Thoracic aorta (tissue), 2 donors: ENCODE data around the gene DIP2C. TPM values are rescaled to one million over a fixed set of nuclear protein-coding genes. Genes with fewer than 3 reads are reported as not detected.

Source experiments
- ATAC-seq: fragments of 150-250 bp; one replicate; pipeline ENCODE4 v1.8.0; 2017; ENCODE audit warnings: low read depth; ENCODE audit not compliant: insufficient number of reproducible peaks, low FRiP score
- DNase-seq: peaks from one replicate; pipeline ENCODE4 v3.0.0-alpha.2; 2020; ENCODE audit warnings: low spot score
- H3K27ac ChIP-seq, 2 donors: fragments of 200-600 bp; sonication (generic); 1 replicate in 1 of 2; 2 replicates in 1 of 2; pipeline ENCODE4 v1.5.1; 2016; ENCODE audit warnings: mild to moderate bottlenecking in 2 of 2, moderate library complexity in 2 of 2
- H3K27me3 ChIP-seq: fragments of 200-600 bp; sonication (generic); replicated peaks from 2 replicates; pipeline ENCODE4 v1.6.0; 2016; ENCODE audit warnings: mild to moderate bottlenecking; ENCODE audit not compliant: insufficient read depth
- H3K36me3 ChIP-seq: fragments of 200-600 bp; sonication (generic); one replicate; pipeline ENCODE4 v1.5.1; 2016
- H3K4me1 ChIP-seq, 2 donors: fragments of 200-600 bp; sonication (generic); 1 replicate in 1 of 2; 2 replicates in 1 of 2; pipeline versions ENCODE4 v1.5.1 to v1.6.0; 2016; ENCODE audit warnings: low read depth in 2 of 2, mild to moderate bottlenecking in 1 of 2; ENCODE audit not compliant: control insufficient read depth in 1 of 2
- H3K4me3 ChIP-seq: fragments of 200-600 bp; sonication (generic); 2 replicates; pipeline ENCODE4 v1.5.1; 2016; ENCODE audit warnings: mild to moderate bottlenecking
- H3K9me3 ChIP-seq: fragments of 200-600 bp; sonication (generic); 2 replicates; pipeline ENCODE4 v1.5.1; 2016
- CTCF ChIP-seq: fragments of 200-600 bp; sonication (generic); IDR thresholded peaks from one replicate; pipeline ENCODE4 v1.5.1; 2019; ENCODE audit warnings: antibody characterized with exemption
- total RNA-seq, 2 donors: library from RNA; depleted of rRNA; stranded (reverse); fragments of >200 nt; gene quantifications; one replicate each; pipeline versions ENCODE4 v1.1.0 to v1.2.3, GENCODE V29; 2016

DIP2C gene
- total RNA-seq, 2 donors from 2014 or later: 36.8 to 44.0 TPM

GRCh38 chr10:553233-553632 is 136.2 kb downstream of the DIP2C start:
- Histone ChIP-seq H3K4me1 (peaks cover 4 to 24% of the 10 kb centered on the region in 2 donors), H3K9me3 (no peaks in the 10 kb centered on the region), H3K4me3 (no peak overlapping the region), H3K36me3 (no peaks in the 10 kb centered on the region), H3K27ac (no peak overlapping the region), H3K27me3 (no peaks in the 10 kb centered on the region)
- DNase-seq (no peak), ATAC-seq (no peak)
- no peak for TF ChIP-seq CTCF

- Histone ChIP-seq H3K27ac (no peak overlapping the region), H3K4me1 (peaks cover 5 to 24% of the 10 kb centered on the region in 2 donors)
Observed at GRCh38 chr10:552679-553078, 136.8 kb downstream of the DIP2C start.

GRCh38 chr10:551373-552252 is 137.9 kb downstream of the DIP2C start:
- no peaks in the 10 kb centered on the region for H3K27me3 ChIP-seq

More at GRCh38 chr10:552679-553078, 136.8 kb downstream of the DIP2C start:
- DNase-seq (no peak), ATAC-seq (no peak)
- no peak for TF ChIP-seq CTCF
- H3K36me3 ChIP-seq: no peaks in the 10 kb centered on the region
- no peaks in the 10 kb centered on the region for H3K9me3 ChIP-seq
- no peak overlapping the region for H3K4me3 ChIP-seq
- no peaks in the 10 kb centered on the region for H3K27me3 ChIP-seq

GRCh38 chr10:550665-551372 is 138.6 kb downstream of the DIP2C start:
- Histone ChIP-seq H3K4me3 (no peak overlapping the region), H3K9me3 (no peaks in the 10 kb centered on the region), H3K36me3 (no peaks in the 10 kb centered on the region), H3K27ac (no peak overlapping the region), H3K27me3 (no peaks in the 10 kb centered on the region), H3K4me1 (peaks cover 11 to 27% of the 10 kb centered on the region in 2 donors)
- no peak for ATAC-seq
- no peak for DNase-seq
- TF ChIP-seq CTCF: no peak

More at GRCh38 chr10:551373-552252, 137.9 kb downstream of the DIP2C start:
- Histone ChIP-seq H3K4me3 (no peak overlapping the region), H3K27ac (no peak overlapping the region), H3K36me3 (no peaks in the 10 kb centered on the region), H3K9me3 (no peaks in the 10 kb centered on the region), H3K4me1 (peaks cover 11 to 26% of the 10 kb centered on the region in 2 donors)
- no peak for TF ChIP-seq CTCF
- ATAC-seq (no peak), DNase-seq (no peak)

GRCh38 chr10:549391-549790 is 140.1 kb downstream of the DIP2C start:
- ATAC-seq (no peak), DNase-seq (no peak)
- Histone ChIP-seq H3K36me3 (no peaks in the 10 kb centered on the region), H3K27ac (no peak overlapping the region), H3K4me3 (no peak overlapping the region), H3K27me3 (no peaks in the 10 kb centered on the region), H3K9me3 (no peaks in the 10 kb centered on the region), H3K4me1 (peaks cover 11 to 27% of the 10 kb centered on the region in 2 donors)
- no peak for TF ChIP-seq CTCF
